Effector CD4-positive, alpha-beta T cell (primary cell): Measurements from ENCODE around the gene DOCK1.

Experiments
- DNase-seq: peaks from one replicate; pipeline ENCODE4 v3.0.0-alpha.2; 2020

DOCK1 gene

DNA sequence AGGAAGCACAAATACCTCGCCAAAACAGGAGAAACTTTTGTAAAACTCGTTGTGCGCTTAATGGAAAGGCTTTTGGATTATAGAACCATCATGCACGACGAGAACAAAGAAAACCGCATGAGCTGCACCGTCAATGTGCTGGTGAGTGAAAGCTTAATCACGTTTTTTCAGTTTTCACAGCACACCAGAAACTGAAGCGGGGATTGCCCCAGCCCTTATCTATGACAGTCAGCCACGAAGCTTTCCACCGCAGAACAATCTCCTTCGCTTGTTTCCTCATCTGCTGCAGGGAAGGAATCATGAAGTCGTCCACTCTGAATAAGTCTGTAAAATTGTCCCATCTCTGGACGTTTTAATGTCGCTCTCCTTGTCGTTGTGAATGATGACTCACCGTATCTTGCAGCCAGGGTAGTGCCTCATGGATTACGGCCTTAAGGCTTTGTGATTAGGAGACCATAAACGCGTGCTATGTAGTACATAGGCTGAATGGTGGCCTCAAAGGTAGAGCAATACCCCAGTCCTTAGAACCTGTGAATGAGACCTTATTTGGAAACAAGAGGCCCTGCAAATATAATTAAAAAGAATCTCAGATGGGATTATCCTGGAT, 468.9 kb downstream of the DOCK1 start:
- no peak for DNase-seq

GRCh38 chr10:127374901-127375300, 469.7 kb downstream of the DOCK1 start:
- DNase-seq: no peak

- DNase-seq: no peak
Observed at GRCh38 chr10:127375461-127375860, 470.2 kb downstream of the DOCK1 start.

DNA sequence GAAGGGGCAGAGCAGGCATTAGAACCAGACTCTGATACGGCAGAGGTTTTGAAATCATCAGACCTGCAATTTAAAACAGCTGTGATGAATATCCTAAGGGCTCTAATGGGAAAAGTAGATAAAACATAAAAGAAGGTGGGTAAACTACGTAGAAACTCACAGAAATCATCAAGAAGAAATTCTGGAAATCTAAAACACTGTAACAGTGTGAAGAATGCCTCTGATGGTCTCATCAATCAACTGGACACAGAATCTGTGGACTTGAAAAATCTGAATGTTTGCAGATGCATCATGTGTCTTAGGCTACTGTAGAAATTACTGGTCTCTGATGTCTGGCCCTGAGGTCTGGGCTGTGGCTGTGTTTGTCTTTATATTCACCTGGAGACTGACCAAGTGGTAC, 470.8 kb downstream of the DOCK1 start:
- no peak for DNase-seq

GRCh38 chr10:127378628-127379027, 473.4 kb downstream of the DOCK1 start:
- no peak for DNase-seq

DNA sequence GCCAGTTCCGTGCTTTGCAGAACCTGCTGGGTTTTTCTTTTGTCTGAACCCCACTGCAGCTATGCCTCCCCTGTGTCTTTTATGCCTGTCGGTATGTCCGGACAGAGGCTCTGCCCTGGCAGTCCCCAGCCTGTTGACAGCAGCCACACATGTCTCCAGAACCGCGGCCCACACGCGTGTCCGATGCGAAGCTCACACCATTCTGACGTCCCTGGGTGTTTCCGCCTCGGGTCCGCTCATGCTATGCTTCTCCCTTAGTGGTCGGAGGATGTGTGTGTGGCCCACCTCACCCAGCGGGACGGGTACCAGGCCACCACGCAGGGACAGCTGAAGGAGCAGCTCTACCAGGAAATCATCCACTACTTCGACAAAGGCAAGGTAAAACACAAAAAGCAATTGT, 479.3 kb downstream of the DOCK1 start:
- DNase-seq: no peak

DNA sequence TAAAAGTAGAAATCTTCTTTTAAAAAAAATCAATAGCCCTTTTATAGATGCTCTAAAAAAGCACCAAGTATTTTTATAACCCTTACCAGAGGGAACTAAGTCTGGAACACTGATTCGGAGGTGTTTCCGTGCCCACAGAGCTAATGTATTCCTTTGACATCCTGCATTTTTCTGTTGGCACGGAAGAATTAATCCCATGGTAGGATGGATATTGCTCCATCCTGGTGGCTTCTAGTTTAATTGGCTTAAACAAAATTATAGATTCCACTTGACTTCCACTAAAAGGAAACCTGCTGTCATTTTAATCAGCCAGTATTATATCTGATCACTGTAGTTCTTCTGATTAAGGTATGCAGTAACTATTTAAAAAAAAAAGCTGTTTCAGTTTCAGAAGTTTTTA, 479.8 kb downstream of the DOCK1 start:
- DNase-seq: no peak

GRCh38 chr10:127386606-127387327, 481.5 kb downstream of the DOCK1 start:
- DNase-seq: no peak

DNA sequence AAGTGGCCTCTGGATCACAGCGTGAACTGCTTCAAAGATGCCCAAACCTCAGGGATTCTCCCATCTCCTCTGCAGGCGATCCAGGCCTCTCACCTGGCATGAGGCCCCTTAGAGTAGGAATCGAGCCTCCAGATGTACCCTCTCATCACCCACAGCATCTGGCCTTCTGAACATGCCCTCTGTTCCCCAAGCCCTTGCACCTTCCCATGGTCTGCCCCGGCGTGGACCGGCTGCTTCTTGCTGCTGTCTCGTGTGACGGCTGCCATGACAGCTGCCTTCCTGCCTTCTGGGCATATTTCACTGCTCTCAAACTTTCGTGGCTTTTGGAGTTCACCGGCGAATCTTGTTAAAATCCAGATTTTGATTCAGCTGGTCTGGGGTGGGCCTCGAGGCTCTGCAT, 486.6 kb downstream of the DOCK1 start:
- DNase-seq: no peak

GRCh38 chr10:127392351-127393235, 487.4 kb downstream of the DOCK1 start:
- no peak for DNase-seq

DNA sequence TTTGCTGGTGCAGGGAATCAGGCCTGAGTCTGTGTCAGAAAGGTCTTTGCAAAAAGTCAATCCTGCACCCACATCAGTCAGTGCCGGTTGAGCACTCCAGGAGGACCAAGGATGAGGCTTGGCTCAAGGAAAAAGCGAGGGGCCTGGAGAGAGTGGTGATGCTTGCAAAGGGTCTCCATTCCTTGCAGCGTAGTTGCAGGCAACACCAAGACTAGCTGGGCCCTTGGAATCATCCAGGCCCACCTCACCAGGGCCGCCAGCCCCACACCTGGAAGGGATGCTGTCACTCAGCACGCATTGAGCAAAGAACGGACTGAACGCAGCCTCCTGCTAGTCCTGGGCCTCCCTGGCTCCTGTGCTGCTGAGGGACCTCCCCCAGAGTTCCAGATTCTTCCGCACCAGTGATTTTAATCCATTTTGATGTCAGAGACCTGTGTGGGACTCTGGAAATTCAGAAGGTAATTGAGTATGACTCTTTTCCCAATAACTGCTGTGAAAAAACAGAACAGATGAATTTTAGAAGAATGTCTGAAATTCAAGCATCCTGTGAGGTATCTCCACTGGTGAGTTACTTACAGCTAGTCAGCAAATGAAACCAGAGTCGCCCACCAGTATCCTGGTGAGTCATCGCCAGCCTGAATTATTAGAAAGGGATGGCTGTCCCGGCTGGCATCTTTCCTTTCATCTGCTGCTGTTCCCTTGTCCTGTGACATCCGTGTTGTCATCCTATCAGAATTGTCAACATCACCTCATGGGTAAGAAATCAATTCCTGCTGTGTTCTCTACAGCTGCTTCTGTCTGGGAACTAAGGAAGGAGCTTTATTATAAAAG, 493.1 kb downstream of the DOCK1 start:
- no peak for DNase-seq

DNA sequence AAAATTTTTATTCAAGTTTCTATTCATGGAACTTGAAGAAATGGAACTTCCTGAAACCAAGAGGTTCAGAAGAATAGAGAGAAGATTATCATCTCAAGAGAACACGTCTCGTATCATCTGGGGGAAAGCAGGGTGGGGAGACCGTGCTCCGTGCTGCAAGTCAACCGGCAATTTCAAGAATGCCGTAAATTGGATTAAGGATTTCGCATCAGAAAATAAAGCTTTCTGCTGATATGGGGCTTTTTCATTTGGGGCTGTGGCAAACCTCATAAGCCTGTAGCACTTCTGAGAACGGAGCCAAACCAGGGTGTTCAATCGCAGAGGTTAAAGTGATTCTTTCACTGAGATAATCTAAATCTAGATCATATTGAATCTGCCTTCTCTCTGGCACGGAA, 493.7 kb downstream of the DOCK1 start:
- DNase-seq: no peak

DNA sequence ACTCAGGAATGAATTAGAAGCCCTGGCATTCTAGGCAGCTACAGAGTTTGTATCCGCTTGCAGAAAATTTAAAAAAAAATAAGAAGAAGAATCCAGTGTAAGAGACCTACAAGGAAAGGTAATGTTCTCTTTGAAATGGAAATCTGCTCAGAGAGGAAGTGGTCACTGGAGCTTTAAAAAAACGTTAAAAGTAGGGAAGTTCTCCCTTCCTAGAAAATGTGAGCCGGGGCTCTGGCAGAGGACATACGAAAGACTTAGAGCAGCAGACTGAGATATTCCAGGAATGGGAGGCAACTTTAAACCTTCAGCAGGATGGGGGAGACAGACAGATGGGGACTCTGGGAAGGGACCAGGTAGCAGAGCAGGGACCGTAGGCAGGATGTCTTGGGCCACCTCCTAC, 494.4 kb downstream of the DOCK1 start:
- no peak for DNase-seq

- no peak for DNase-seq
Observed at GRCh38 chr10:127400216-127400615, 495.0 kb downstream of the DOCK1 start.

- no peak for DNase-seq
Observed at GRCh38 chr10:127402596-127403409, 497.6 kb downstream of the DOCK1 start.

DNA sequence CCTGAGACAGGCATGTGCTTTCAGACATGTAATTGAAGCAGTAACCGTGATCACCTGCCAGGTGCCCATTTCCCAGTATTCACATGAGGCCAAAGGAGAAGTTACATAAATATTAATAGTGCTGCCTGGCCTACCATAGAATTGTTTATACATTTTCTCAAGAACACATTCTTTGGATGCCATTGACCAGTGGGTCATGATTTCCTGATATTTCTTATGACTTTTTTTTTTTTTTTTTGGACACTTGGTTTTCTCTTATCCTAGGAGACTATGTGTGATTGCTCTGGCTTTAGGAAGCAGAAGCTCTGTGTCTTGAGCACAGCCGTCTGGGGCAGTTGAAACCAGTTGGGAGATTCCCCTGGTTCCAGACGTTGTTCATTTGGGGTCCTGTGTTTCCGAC, 500.0 kb downstream of the DOCK1 start:
- DNase-seq: no peak

DNA sequence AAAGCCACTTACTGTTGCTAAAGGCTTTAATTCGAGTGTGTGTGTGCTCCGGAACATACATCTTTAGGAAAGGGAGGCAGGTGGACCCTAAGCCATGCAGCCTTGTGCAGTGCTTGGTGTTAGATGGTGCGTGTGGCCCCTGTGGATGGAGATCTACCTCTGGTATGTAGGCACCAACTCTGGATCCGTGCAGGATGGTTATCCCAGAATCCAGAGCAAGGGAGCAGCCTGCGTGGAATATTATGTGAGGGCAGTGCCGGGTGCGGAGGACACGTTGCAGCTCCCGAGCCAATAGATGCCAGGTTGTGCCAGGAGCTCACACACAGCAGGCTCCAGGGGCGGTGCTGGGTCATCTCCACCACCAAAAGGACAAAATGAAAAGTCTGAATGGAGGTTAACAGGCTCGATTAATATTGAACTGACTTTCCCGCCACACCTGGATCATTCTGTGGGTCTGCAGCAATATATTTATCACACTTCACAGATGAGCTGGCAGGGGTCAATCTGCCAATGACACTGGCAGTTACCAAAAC, 500.9 kb downstream of the DOCK1 start:
- DNase-seq: no peak

DNA sequence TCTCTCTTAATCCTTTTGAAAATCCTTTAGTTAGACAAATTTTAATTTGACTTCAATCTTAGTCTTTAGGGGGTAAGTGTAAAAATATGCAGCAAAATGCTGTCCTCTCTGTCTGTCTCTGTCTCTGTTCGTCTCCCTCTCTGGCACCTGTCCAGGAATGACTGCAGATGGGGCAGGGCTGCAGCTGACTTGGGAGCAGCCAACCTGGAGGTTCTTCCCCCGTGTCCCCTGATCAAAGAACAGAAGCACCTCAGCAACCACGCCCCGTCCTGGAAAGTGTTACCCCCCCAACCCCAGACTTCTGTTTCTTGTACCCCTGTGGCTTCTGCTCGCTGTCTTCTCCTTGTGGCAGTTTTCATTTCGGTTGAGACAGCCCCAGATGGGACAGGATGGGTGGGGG, 502.3 kb downstream of the DOCK1 start:
- DNase-seq: no peak

- no peak for DNase-seq
Observed at GRCh38 chr10:127408112-127408710, 503.0 kb downstream of the DOCK1 start.

- no peak for DNase-seq
Observed at GRCh38 chr10:127408733-127409132, 503.5 kb downstream of the DOCK1 start.

- no peak for DNase-seq
Observed at GRCh38 chr10:127410030-127410429, 504.8 kb downstream of the DOCK1 start.
